BE2C (cell line): Measurements from ENCODE around the gene GTF2E1.
A peak's percentile ranks its signal among the peaks of the same experiment; 100 is the strongest.

Experiments used
- DNase-seq: peaks from one replicate; pipeline ENCODE4 v3.0.0-alpha.2; 2020
- H3K27me3 ChIP-seq: fragments of 250-450 bp; sonication (Bioruptor Pico); 2 replicates; pipeline ENCODE4 v1.5.1; 2020; ENCODE audit warnings: mild to moderate bottlenecking
- H3K36me3 ChIP-seq: fragments of 250-450 bp; sonication (Bioruptor Pico); 2 replicates; pipeline ENCODE4 v1.5.1; 2020; ENCODE audit warnings: mild to moderate bottlenecking
- H3K4me1 ChIP-seq: fragments of 250-450 bp; sonication (Bioruptor Pico); 2 replicates; pipeline ENCODE4 v1.5.1; 2020
- H3K4me3 ChIP-seq: 2 replicates; pipeline ENCODE4 v1.5.1; 2011; ENCODE audit warnings: low read depth, low read length
- H3K9me3 ChIP-seq: fragments of 250-450 bp; sonication (Bioruptor Pico); 2 replicates; pipeline ENCODE4 v1.5.1; 2020
- TF ChIP-seq, protein P1 (sequence below): IDR thresholded peaks from 2 replicates; pipeline ENCODE4 v1.5.1; 2012; ENCODE audit warnings: mild to moderate bottlenecking, low read depth, low read length

The GTF2E1 gene

GRCh38 chr3:120741320-120741719 lies 1.2 kb upstream of the GTF2E1 start:
- H3K36me3 ChIP-seq: peaks cover 10% of the 10 kb centered on the region; the same call in 1 of the 2 replicates
- H3K9me3 ChIP-seq: no peaks in the 10 kb centered on the region
- no peak for DNase-seq
- H3K4me3 ChIP-seq: no peak overlapping the region
- H3K27me3 ChIP-seq: no peaks in the 10 kb centered on the region
- H3K4me1 ChIP-seq: peaks cover 3% of the 10 kb centered on the region; the same call in 1 of the 2 replicates
- TF ChIP-seq, protein P1, sequence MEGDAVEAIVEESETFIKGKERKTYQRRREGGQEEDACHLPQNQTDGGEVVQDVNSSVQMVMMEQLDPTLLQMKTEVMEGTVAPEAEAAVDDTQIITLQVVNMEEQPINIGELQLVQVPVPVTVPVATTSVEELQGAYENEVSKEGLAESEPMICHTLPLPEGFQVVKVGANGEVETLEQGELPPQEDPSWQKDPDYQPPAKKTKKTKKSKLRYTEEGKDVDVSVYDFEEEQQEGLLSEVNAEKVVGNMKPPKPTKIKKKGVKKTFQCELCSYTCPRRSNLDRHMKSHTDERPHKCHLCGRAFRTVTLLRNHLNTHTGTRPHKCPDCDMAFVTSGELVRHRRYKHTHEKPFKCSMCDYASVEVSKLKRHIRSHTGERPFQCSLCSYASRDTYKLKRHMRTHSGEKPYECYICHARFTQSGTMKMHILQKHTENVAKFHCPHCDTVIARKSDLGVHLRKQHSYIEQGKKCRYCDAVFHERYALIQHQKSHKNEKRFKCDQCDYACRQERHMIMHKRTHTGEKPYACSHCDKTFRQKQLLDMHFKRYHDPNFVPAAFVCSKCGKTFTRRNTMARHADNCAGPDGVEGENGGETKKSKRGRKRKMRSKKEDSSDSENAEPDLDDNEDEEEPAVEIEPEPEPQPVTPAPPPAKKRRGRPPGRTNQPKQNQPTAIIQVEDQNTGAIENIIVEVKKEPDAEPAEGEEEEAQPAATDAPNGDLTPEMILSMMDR: no peak

GRCh38 chr3:120741837-120742197 lies 727 bp upstream of the GTF2E1 start:
- TF ChIP-seq, protein P1: no peak
- Histone ChIP-seq H3K9me3 (no peaks in the 10 kb centered on the region), H3K36me3 (peaks cover 10% of the 10 kb centered on the region; the same call in 1 of the 2 replicates), H3K4me1 (peaks cover 3% of the 10 kb centered on the region; the same call in 1 of the 2 replicates), H3K4me3 (peak overlapping the region; percentile 97), H3K27me3 (no peaks in the 10 kb centered on the region)
- no peak for DNase-seq

DNA sequence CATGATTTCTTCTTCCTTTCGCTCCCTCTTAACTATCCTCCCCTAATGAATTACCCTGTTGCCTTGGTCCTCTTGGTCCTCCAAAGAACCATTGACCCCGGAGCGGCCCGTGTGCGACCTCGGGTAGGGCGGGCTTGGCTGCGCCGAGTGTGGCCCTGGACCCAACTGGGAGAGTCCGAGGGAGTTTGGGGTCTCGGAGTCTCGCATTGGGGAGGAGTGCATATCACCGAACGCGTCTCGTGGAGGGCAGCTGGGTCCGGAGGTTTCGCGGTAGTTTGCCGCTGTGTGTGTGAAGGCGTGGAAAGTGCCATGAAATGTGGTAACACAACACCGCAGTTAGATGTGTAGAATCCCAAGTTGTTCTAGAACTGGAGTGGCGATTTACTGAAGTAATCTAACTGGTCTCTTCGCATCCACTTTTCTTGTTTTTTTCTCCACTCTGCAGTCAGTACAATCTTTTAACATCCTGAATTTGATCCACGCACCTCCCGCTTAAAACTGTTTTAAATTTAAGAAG lies 363 bp downstream of the GTF2E1 start:
- H3K27me3 ChIP-seq: no peaks in the 10 kb centered on the region
- DNase-seq: no peak
- H3K36me3 ChIP-seq: peaks cover 7% of the 10 kb centered on the region; the same call in 1 of the 2 replicates
- H3K9me3 ChIP-seq: no peaks in the 10 kb centered on the region
- H3K4me1 ChIP-seq: peaks cover 3% of the 10 kb centered on the region; the same call in 1 of the 2 replicates
- peak overlapping the region; percentile 97 for H3K4me3 ChIP-seq
- TF ChIP-seq, protein P1: no peak

DNA sequence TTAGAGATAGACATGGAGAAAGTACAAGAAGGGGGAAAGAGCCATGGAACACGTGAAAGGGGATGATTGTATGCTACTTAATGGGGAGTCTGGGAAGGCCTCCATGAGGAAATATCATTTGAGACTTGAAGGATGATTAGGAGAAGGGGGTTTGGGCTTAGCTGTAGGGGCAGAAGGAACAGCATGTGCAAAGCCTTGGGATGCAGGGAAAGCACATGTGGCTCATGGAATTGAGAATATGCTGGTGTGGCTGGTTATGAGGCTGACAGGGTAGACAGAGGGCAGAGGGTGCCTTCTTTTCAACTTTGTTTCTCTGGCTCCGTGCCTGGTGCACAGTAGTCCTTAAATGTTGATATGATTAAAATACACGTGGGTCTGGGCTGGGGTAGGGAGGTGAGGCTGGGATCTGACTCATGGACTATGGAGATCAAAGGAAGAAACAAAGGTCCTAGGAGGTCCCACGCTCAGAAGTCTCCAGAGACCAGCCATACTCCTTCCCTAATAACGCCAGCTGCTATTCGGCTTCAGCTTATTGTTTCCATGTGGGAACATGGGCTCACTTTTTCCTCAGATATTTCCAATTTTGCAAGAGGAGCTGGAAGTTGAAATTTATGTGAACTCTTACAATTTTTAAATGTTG lies 1.1 kb downstream of the GTF2E1 start:
- Histone ChIP-seq H3K4me1 (peaks cover 3% of the 10 kb centered on the region; the same call in 1 of the 2 replicates), H3K27me3 (no peaks in the 10 kb centered on the region), H3K9me3 (no peaks in the 10 kb centered on the region), H3K36me3 (0 out of 2 replicates have a peak, but pooled peaks cover 3% of the 10 kb centered on the region), H3K4me3 (peak overlapping the region; percentile 97)
- DNase-seq: no peak
- TF ChIP-seq, protein P1: no peak

DNA sequence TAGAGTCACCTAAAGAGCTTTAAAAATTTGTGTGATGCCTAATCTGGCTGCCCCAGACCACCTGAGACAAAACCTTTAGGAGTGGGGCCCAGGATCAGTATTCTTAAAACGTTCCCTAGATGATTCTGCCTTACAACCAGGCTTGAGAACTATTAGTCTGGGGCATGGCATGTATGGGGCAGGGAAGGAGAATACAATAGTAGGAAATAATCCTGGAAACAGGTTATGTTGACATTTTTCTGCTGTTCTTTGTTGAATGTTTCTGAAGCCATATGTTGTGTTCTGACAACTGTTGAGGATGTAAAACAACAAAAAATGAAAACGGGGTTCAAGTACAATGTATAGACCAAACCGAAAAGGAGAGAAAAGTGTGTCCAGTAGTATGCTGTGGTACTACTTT lies 2.9 kb downstream of the GTF2E1 start:
- Histone ChIP-seq H3K36me3 (peaks cover under 1% of the 10 kb centered on the region; the same call in 1 of the 2 replicates), H3K4me3 (no peak overlapping the region)

More for the DNA sequence above, 2.9 kb downstream of the GTF2E1 start:
- DNase-seq: no peak
- TF ChIP-seq, protein P1: no peak
- Histone ChIP-seq H3K9me3 (no peaks in the 10 kb centered on the region), H3K27me3 (no peaks in the 10 kb centered on the region), H3K4me1 (peaks cover 3% of the 10 kb centered on the region; the same call in 1 of the 2 replicates)
